WERI-Rb-1 (cell line): ENCODE measurements around the gene RXRG.

Source experiments
- DNase-seq: peaks from one replicate; pipeline ENCODE4 v3.0.0-alpha.2; 2020
- H3K27ac ChIP-seq: fragments of 250-450 bp; sonication (Bioruptor Pico); 2 replicates; pipeline ENCODE4 v1.5.1; 2020; ENCODE audit warnings: mild to moderate bottlenecking, moderate library complexity
- H3K27me3 ChIP-seq: fragments of 250-450 bp; sonication (Bioruptor Pico); 2 replicates; pipeline ENCODE4 v1.5.1; 2021; ENCODE audit warnings: mild to moderate bottlenecking, low read depth, moderate library complexity; ENCODE audit not compliant: insufficient read depth, severe bottlenecking
- H3K36me3 ChIP-seq: fragments of 250-450 bp; sonication (Bioruptor Pico); 2 replicates; pipeline ENCODE4 v1.5.1; 2020; ENCODE audit warnings: mild to moderate bottlenecking, moderate library complexity
- H3K4me3 ChIP-seq: 2 replicates; pipeline ENCODE4 v1.5.1; 2011; ENCODE audit warnings: low read depth, mild to moderate bottlenecking, control low read depth, low read length
- H3K9me3 ChIP-seq: fragments of 250-450 bp; sonication (Bioruptor Pico); 2 replicates; pipeline ENCODE4 v1.5.1; 2021; ENCODE audit warnings: mild to moderate bottlenecking, moderate library complexity; ENCODE audit not compliant: severe bottlenecking
- TF ChIP-seq, protein P1 (sequence below): IDR thresholded peaks from 2 replicates; pipeline ENCODE4 v1.5.1; 2011; ENCODE audit warnings: low read depth, mild to moderate bottlenecking, control low read depth, inconsistent platforms, low read length

Gene RXRG

GRCh38 chr1:165441166-165441880 is 3.6 kb downstream of the RXRG start:
- Histone ChIP-seq H3K27me3 (no peaks in the 10 kb centered on the region), H3K9me3 (no peaks in the 10 kb centered on the region), H3K4me3 (peak overlapping the region; percentile 98), H3K36me3 (peaks cover 77% of the 10 kb centered on the region), H3K27ac (peak overlapping the region; percentile 91)
- DNase-seq, result peak; percentile 79
- TF ChIP-seq, protein P1, sequence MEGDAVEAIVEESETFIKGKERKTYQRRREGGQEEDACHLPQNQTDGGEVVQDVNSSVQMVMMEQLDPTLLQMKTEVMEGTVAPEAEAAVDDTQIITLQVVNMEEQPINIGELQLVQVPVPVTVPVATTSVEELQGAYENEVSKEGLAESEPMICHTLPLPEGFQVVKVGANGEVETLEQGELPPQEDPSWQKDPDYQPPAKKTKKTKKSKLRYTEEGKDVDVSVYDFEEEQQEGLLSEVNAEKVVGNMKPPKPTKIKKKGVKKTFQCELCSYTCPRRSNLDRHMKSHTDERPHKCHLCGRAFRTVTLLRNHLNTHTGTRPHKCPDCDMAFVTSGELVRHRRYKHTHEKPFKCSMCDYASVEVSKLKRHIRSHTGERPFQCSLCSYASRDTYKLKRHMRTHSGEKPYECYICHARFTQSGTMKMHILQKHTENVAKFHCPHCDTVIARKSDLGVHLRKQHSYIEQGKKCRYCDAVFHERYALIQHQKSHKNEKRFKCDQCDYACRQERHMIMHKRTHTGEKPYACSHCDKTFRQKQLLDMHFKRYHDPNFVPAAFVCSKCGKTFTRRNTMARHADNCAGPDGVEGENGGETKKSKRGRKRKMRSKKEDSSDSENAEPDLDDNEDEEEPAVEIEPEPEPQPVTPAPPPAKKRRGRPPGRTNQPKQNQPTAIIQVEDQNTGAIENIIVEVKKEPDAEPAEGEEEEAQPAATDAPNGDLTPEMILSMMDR, result no peak

GRCh38 chr1:165439330-165439729 is 5.6 kb downstream of the RXRG start:
- peak overlapping the region; percentile 33 for H3K4me3 ChIP-seq
- H3K27ac ChIP-seq, result peak overlapping the region; percentile 91
- H3K27me3 ChIP-seq, result no peaks in the 10 kb centered on the region
- no peaks in the 10 kb centered on the region for H3K9me3 ChIP-seq
- DNase-seq, result peak; percentile 61
- peaks cover 92% of the 10 kb centered on the region for H3K36me3 ChIP-seq
- TF ChIP-seq, protein P1, result no peak

GRCh38 chr1:165436994-165437393 is 7.9 kb downstream of the RXRG start:
- H3K4me3 ChIP-seq, result no peak overlapping the region
- H3K9me3 ChIP-seq, result no peaks in the 10 kb centered on the region
- H3K27me3 ChIP-seq, result no peaks in the 10 kb centered on the region
- H3K27ac ChIP-seq, result peak overlapping the region; percentile 23
- DNase-seq, result no peak
- H3K36me3 ChIP-seq, result peaks cover 92% of the 10 kb centered on the region
- TF ChIP-seq, protein P1, result no peak

DNA sequence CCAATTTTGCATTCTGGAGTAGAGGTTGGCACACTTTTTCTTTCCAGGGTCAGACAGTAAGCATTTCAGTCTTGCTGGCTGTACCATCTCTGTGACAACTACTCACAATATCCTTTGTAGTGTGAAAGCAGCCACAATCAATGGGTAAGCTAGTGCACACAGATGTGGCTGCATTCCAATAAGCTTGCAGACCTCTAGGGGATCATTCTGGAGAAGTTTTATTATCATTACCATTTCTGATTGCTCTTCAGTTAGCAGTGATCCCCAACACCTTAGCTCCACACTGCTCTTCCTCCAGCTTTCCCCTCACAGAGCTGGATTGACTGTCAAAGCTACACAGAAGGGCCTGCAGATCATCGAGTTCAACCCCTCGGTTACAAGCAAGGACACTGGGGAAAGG is 9.1 kb downstream of the RXRG start:
- TF ChIP-seq, protein P1, result no peak
- no peak for DNase-seq
- H3K27ac ChIP-seq, result no peak overlapping the region
- H3K36me3 ChIP-seq, result peaks cover 96% of the 10 kb centered on the region
- no peaks in the 10 kb centered on the region for H3K9me3 ChIP-seq
- no peak overlapping the region for H3K4me3 ChIP-seq
- H3K27me3 ChIP-seq, result no peaks in the 10 kb centered on the region

DNA sequence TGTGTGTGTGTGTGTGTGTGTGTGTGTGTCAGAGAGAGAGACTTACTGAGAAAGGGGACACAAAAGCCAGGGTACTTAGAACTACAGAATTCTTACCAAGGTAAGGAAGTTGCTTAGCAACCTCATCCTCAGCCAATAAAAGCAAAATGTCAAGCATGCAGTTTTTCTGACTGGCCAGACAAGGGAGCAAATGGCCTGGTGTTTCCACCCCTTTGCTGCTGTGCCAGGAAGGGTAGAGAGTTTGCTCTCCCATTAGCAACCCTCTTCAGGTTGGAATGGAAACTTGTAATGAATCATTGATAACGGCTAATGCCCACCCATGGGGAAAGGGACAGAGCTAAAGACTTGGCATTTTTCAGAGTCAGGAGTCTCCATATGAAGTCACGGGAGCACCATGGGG is 10.6 kb downstream of the RXRG start:
- Histone ChIP-seq H3K27ac (no peak overlapping the region), H3K27me3 (no peaks in the 10 kb centered on the region), H3K9me3 (no peaks in the 10 kb centered on the region), H3K4me3 (no peak overlapping the region), H3K36me3 (peaks cover 96% of the 10 kb centered on the region)
- no peak for DNase-seq
- TF ChIP-seq, protein P1, result no peak

- Histone ChIP-seq H3K27me3 (no peaks in the 10 kb centered on the region), H3K36me3 (peaks cover 100% of the 10 kb centered on the region), H3K27ac (no peak overlapping the region), H3K4me3 (no peak overlapping the region), H3K9me3 (no peaks in the 10 kb centered on the region)
- TF ChIP-seq, protein P1, result no peak
- DNase-seq, result no peak
These were observed 13.8 kb downstream of the RXRG start for GRCh38 chr1:165431079-165431478.
